Measurements from ENCODE around the gene MRPL42.
"Not testable (repeated sequence)": the region's sequence is repeated elsewhere in the genome, so short reads cannot be mapped to it uniquely, and the experiment has no call there.

Gene MRPL42

GRCh38 chr12:93467351-93468007 lies at the start of gene MRPL42:
TSS of gene MRPL42 (plus strand) at chr12:93467514. CDS start at chr12:93469286, 1,772 bp downstream.
- DNase-seq (ENCODE audit: low read depth in 3 of 3, low spot score in 1 of 3): peak; percentile 70 to 94 (median 81)

DNA sequence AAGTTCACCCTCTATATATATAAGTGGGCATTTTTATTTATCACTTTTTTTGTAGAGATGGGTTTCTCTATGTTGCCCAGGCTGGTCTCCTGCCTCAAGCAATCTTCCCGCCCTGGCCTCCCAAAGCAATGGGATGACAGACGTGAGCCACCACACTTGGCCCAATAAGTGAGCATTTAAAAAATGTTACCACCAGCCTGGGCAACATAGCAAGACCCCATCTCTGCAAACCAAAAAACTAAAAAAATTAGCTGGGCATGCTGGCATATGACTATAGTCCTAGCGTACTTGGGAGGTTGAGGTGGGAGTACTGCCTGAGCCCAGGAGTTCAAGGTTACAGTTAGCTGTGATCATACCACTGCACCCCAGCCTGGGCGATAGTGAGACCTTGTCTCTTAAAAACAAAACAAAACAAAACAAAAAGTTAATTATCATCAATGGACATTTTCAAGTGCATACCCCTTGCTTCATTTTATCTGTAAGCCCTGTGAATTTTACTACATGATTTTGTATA lies 49.3 kb upstream of the MRPL42 start:
- no peak for DNase-seq (ENCODE audit: low read depth in 3 of 3, low spot score in 1 of 3)

GRCh38 chr12:93419388-93420034 lies 47.8 kb upstream of the MRPL42 start:
- no peak for DNase-seq (ENCODE audit: low read depth in 3 of 3, low spot score in 1 of 3)

GRCh38 chr12:93422050-93422449 lies 45.3 kb upstream of the MRPL42 start:
- no peak for DNase-seq (ENCODE audit: low read depth in 3 of 3, low spot score in 1 of 3)

DNA sequence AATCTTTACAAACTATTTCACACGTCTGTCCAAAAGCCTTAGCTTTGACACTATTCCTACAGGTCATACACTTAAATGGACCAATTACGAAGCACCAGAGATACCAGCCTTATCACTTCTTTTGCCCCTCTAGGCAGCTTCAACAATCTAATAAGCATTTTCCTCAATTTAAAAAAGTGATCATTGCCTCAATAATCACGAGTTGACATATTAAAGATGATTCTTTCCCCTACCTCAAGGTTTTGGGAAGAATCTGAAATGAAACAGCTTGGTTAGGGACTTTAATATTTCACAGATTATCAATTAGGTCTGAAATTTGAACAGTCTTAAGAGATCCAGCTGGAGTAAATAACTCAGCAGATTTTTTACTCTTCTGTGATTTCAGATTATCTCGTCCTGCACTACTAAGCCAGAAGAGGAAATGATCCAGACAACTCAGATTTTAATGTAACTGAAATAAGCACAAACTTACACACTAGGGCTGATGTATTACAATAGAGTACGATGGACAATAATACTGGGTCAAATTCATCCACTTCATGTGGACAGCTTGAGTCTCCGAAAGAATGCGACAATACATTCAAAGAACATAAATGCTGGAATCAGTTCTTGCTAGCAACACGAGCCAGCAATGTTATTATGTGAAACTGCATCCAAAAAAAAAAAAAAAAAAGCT lies 41.4 kb upstream of the MRPL42 start:
- DNase-seq (ENCODE audit: low read depth in 3 of 3, low spot score in 1 of 3): no peak

DNA sequence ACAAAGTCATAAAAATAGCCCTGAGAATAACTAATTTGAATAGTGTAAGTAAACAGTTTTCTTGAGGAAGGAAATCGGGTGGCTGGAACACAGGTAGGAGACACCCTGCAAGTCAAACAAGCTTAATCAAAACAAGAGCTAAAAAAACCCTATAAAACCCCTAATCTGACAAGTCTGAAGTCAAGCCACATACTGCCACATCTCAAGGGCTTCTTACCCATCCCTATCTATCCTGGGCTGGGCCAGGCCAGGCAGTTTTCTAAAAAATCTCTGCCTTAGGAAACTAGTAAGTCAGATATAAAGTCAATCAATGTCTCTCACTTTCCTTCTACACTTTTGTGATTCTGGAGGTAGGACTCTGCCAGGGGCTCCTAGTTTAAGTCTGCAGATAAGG lies 40.9 kb upstream of the MRPL42 start:
- DNase-seq (ENCODE audit: low read depth in 3 of 3, low spot score in 1 of 3): no peak

- no peak for DNase-seq (ENCODE audit: low read depth in 3 of 3, low spot score in 1 of 3)
Measured at GRCh38 chr12:93427779-93428564, 39.3 kb upstream of the MRPL42 start.

GRCh38 chr12:93429448-93429847 lies 37.9 kb upstream of the MRPL42 start:
- no peak for DNase-seq (ENCODE audit: low read depth in 3 of 3, low spot score in 1 of 3)

DNA sequence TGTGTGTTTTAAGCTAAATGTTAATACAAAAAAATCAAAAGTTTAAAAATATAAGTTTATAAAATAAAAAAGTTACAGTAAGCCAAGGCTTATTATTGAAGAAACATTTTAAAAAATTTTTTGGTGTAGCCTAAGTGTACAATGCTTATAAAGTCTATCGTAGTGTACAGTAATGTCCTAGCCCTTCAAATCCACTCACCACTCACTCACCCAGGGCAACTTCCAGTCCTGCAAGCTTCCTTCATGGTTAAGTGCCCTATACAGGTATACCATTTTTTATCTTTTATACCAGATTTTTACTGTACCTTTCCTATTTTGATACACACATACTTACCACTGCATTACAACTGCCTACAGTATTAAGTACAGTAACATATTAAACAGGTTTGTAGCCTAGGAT lies 37.5 kb upstream of the MRPL42 start:
- no peak for DNase-seq (ENCODE audit: low read depth in 3 of 3, low spot score in 1 of 3)

DNA sequence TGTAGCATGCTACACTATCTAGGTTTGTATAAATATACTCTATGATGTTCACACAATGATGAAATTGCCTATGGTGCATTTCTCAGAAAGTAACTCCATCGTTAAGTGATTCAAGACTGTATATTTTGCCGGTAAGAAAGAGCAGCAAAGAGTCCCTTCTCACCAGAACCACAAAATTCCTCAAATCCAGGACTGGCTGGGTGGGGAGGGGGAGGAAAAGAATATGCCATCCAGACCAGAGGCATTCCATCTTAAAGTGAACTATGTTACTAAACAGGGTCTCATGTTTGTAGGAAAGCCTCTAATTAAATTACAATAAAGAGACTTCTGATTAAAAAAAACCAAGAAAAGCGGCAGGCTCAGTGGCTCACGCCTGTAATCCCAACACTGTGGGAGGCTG lies 37.0 kb upstream of the MRPL42 start:
- no peak for DNase-seq (ENCODE audit: low read depth in 3 of 3, low spot score in 1 of 3)

DNA sequence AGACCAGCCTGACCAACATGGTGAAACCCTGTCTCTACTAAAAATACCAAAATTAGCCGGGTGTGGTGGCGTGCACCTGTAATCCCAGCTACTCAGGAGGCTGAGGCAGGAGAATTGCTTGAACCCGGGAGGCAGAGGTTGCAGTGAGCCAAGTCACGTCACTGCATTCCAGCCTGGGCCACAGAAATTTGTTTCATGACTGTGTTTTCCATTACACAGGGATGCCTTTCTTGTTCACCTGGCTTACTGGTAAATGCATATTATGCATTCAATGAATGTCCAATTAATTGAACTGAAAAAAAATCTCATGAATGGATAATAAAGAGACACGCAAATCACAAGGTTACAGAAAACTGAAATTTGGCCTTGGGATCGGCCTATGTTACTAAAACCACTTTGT lies 35.3 kb upstream of the MRPL42 start:
- DNase-seq (ENCODE audit: low read depth in 3 of 3, low spot score in 1 of 3): not testable (repeated sequence)

- no peak for DNase-seq (ENCODE audit: low read depth in 3 of 3, low spot score in 1 of 3)
Measured at GRCh38 chr12:93434256-93434865, 33.0 kb upstream of the MRPL42 start.

- no peak for DNase-seq (ENCODE audit: low read depth in 3 of 3, low spot score in 1 of 3)
Measured at GRCh38 chr12:93438266-93439050, 28.9 kb upstream of the MRPL42 start.

DNA sequence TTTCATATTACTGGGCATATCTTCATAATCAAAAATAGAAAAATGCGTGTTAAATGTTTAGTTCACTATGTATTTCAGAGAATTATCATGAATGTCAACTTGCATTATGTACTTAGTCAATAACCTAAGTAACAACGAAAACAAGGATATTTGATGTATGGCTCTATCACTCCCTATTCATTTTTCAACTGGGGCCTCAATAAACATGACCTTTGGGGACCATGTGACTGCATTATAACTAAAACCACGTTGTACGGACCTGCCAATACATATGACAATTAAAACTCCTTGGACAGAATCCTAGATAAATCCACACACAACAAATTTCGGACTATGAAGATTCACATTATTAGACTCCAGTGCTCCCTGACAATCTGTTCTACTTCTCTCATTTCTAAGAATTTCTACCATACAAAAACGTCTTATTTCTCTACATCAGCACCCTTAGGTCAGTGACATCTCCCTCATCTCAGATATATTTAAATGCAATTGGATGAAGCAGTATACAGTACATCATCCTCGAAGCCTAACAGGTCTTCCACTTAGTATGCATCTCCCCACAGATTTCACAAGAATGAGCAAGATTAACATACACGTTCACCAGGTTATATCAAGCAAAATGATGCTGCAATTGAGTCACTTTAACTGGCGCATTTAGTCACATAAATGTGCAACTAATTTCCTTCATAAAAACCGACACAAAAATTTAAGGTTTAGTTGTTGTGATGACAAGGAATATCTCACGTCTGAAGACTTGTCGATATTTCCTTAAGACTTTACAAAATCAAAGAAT lies 27.1 kb upstream of the MRPL42 start:
- no peak for DNase-seq (ENCODE audit: low read depth in 3 of 3, low spot score in 1 of 3)

- DNase-seq (ENCODE audit: low read depth in 3 of 3, low spot score in 1 of 3): peak in 1 of 3 donors; percentile 9
Measured at GRCh38 chr12:93441081-93441616, 26.2 kb upstream of the MRPL42 start.

DNA sequence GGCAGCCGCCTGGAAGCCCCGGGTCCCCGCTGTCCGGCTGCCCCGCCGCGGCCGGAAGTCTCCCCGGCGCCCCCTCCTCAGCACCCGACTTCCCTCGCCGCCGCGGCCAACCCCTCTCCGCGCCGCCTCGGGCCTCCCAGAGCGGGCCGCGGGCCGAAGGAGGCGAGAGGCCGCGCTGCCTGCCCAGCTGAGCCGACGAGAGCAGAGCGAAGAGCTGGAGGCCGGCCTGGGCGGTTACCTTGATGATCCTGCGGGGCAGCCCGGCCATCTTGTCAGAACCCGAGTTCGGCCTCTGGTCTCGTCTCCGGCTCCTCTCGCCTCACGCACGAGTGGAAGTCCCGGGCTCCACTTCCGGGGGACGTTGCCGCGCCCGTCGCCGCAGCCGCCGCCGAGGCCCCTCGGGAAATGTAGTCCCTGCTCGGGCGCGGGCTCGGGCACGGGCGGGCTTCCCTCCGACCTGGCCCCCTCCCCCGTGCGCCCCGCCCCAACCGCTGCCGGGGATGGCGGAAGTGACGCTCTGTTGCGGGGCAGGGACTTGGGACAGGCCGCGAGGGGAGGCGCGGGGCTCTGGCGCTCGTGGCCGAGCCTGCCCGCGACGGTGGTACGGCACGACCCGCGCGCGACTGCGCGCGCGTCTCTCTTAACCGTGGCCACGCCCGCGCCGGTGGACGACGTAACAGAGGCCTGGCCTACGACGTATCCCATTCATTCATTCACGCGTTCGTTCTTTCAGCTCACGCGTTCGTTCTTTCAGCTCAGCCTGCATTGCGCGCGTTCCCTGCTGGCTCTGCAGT lies 25.5 kb upstream of the MRPL42 start, which contains the start of gene UBE2N:
Gene UBE2N (minus strand): TSS at position 331 of the 794 bp plus-strand sequence. CDS start 63 bp downstream, at position 268.
- peak; percentile 81 to 96 (median 90) for DNase-seq (ENCODE audit: low read depth in 3 of 3, low spot score in 1 of 3)

DNA sequence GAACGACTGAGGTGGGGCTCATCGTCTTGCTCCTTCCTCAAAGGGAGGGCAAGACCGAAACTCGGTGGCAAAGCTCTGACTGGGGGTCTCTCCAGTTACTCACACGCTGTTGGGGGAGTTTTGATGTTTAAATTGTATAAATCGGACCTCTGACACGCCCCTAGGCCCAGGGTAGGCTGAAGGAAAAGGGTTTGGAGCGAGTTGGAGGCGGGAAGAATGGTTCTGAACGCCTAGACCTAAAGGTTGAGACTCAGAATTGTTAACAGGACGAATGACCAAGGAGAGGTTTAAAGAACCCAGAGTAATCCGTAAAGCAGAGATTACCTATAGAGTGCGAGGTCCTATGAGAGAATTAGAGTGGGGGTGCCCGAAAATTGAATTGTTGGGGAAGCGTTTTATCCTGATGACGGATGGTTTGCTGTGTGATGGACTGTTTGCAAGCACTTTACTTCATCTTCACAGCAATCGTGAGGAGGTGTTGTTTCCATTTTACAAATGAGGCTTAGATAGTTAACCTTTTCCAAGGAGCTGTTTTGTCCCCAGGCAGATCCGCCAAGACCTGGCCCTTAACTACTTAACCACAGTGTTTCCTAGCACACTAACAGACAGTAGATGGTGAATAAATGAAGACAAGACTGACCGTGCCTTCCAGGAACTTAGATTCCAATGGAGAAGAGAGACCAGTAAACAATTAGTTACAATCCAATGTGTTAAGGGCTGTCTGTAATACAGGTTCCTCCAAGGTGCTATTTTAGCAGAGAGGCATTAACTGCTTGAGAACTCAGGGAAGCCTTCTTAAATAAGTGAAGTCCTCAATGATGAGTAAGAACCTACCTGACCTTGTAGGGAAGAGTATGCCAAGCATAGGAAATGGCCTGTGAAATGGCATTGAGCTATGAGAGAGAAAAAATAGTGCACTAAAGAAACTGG lies 24.6 kb upstream of the MRPL42 start:
- no peak for DNase-seq (ENCODE audit: low read depth in 3 of 3, low spot score in 1 of 3)
